Smooth muscle cell (in vitro differentiated cells): ENCODE results near the gene ENTPD5. TPM values are rescaled to one million over a fixed set of nuclear protein-coding genes. Genes with fewer than 3 reads are reported as not detected.
"Not testable (repeated sequence)": the region's sequence is repeated elsewhere in the genome, so short reads cannot be mapped to it uniquely, and the experiment has no call there.

ENCODE experiments used
- DNase-seq: peaks from one replicate; lab custom pipeline; 2025; ENCODE audit not compliant: unreplicated experiment; lab: John Stamatoyannopoulos, UW
- H2AFZ ChIP-seq: fragments of 200-600 bp; sonication (generic); 2 replicates; pipeline ENCODE4 v1.6.0; 2016; ENCODE audit warnings: antibody characterized with exemption, low read depth, mild to moderate bottlenecking
- H3F3A ChIP-seq: fragments of 200-600 bp; sonication (generic); 2 replicates; pipeline ENCODE4 v1.6.0; 2017; ENCODE audit warnings: antibody characterized with exemption, low read depth
- H3K27ac ChIP-seq: fragments of 200-600 bp; sonication (generic); 2 replicates; pipeline ENCODE4 v1.5.1; 2016; ENCODE audit warnings: low read depth, mild to moderate bottlenecking
- H3K27me3 ChIP-seq: fragments of 200-600 bp; sonication (generic); 2 replicates; pipeline ENCODE4 v1.6.1; 2016; ENCODE audit warnings: low read depth, mild to moderate bottlenecking
- H3K36me3 ChIP-seq: fragments of 200-600 bp; sonication (generic); 2 replicates; pipeline ENCODE4 v1.5.1; 2016; ENCODE audit warnings: low read depth
- H3K4me1 ChIP-seq: fragments of 200-600 bp; sonication (generic); 2 replicates; pipeline ENCODE4 v1.5.1; 2016; ENCODE audit warnings: low read depth
- H3K4me2 ChIP-seq: fragments of 200-600 bp; sonication (generic); 2 replicates; pipeline ENCODE4 v1.6.0; 2016; ENCODE audit warnings: mild to moderate bottlenecking
- H3K4me3 ChIP-seq: fragments of 200-600 bp; sonication (generic); 2 replicates; pipeline ENCODE4 v1.5.1; 2016; ENCODE audit warnings: mild to moderate bottlenecking
- H3K79me2 ChIP-seq: fragments of 200-600 bp; sonication (generic); 2 replicates; pipeline ENCODE4 v1.6.0; 2016; ENCODE audit warnings: low read depth, mild to moderate bottlenecking
- H3K9ac ChIP-seq: fragments of 200-600 bp; sonication (generic); 2 replicates; pipeline ENCODE4 v1.6.0; 2016; ENCODE audit warnings: low read depth
- H3K9me3 ChIP-seq: fragments of 200-600 bp; sonication (generic); replicated peaks from 2 replicates; pipeline ENCODE4 v1.5.1; 2016; ENCODE audit warnings: low read depth
- H4K20me1 ChIP-seq: fragments of 200-600 bp; sonication (generic); 2 replicates; pipeline ENCODE4 v1.6.0; 2016; ENCODE audit warnings: low read depth
- CTCF ChIP-seq: fragments of 200-600 bp; sonication (generic); IDR thresholded peaks from 2 replicates; pipeline ENCODE4 v1.5.1; 2017; ENCODE audit warnings: borderline replicate concordance, mild to moderate bottlenecking, antibody characterized with exemption; ENCODE audit not compliant: insufficient read depth, poor library complexity, severe bottlenecking
- WGBS: methylation state at CpG from one replicate; pipeline ENCODE4 v1.1.7; 2016; ENCODE audit warnings: low lambda C conversion rate; 5-methylcytosine and 5-hydroxymethylcytosine counted together
- polyA plus RNA-seq: library from polyadenylated mRNA; unstranded; fragments of >200 nt; fragmentation: Nextera tagmentation; extraction: Ambion mirVana; gene quantifications from 2 replicates; pipeline ENCODE4 v1.2.1, GENCODE V29; 2016
- total RNA-seq: library from RNA; depleted of rRNA; stranded (reverse); fragments of >200 nt; gene quantifications from 2 replicates; pipeline ENCODE4 v1.2.3, GENCODE V29; 2014

ENTPD5 gene
- total and polyA plus RNA-seq, 2 experiments from 2014 or later = 9.1 to 9.8 TPM

GRCh38 chr14:73935666-73936065, 83.4 kb downstream of the ENTPD5 start:
- no peak overlapping the region for H3K4me2 ChIP-seq
- peaks cover 3% of the 10 kb centered on the region for H4K20me1 ChIP-seq
- H3K4me3 ChIP-seq = no peak overlapping the region
- H3K9ac ChIP-seq = no peak overlapping the region
- H3K4me1 ChIP-seq = no peaks in the 10 kb centered on the region
- DNase-seq = no peak
- no peaks in the 10 kb centered on the region for H3K79me2 ChIP-seq
- 98% methylated on average over 2 of the region's 2 CpGs for WGBS
- no peak overlapping the region for H3K27ac ChIP-seq
- no peaks in the 10 kb centered on the region for H3K27me3 ChIP-seq
- peak; percentile 25 for TF ChIP-seq CTCF
- H2AFZ ChIP-seq = no peak overlapping the region
- H3K9me3 ChIP-seq = no peaks in the 10 kb centered on the region
- peaks cover 11% of the 10 kb centered on the region for H3F3A ChIP-seq
- H3K36me3 ChIP-seq = peaks cover 25% of the 10 kb centered on the region

- TF ChIP-seq CTCF = no peak
- peaks cover 30% of the 10 kb centered on the region for H4K20me1 ChIP-seq
- H3K4me3 ChIP-seq = no peak overlapping the region
- H3K36me3 ChIP-seq = peaks cover 25% of the 10 kb centered on the region
- H3F3A ChIP-seq = no peaks in the 10 kb centered on the region
- no peaks in the 10 kb centered on the region for H3K4me1 ChIP-seq
- H3K27me3 ChIP-seq = no peaks in the 10 kb centered on the region
- no peaks in the 10 kb centered on the region for H3K79me2 ChIP-seq
- no peak overlapping the region for H3K27ac ChIP-seq
- no peaks in the 10 kb centered on the region for H3K9me3 ChIP-seq
- 96% methylated on average over 5 of the region's 5 CpGs for WGBS
- no peak for DNase-seq
- no peak overlapping the region for H3K9ac ChIP-seq
- no peak overlapping the region for H2AFZ ChIP-seq
- no peak overlapping the region for H3K4me2 ChIP-seq
These were observed 94.8 kb downstream of the ENTPD5 start for GRCh38 chr14:73924337-73924736.

- H3F3A ChIP-seq, H3K27ac ChIP-seq, DNase-seq, H3K4me3 ChIP-seq, H3K9me3 ChIP-seq, H3K4me2 ChIP-seq, H3K4me1 ChIP-seq, H3K27me3 ChIP-seq, H3K9ac ChIP-seq, H2AFZ ChIP-seq: not testable (repeated sequence)
- peaks cover 18% of the 10 kb centered on the region for H3K36me3 ChIP-seq
- 97% methylated on average over 2 of the region's 2 CpGs for WGBS
- peaks cover 54% of the 10 kb centered on the region for H4K20me1 ChIP-seq
- H3K79me2 ChIP-seq = peaks cover 13% of the 10 kb centered on the region
These were observed 99.6 kb downstream of the ENTPD5 start for GRCh38 chr14:73919457-73919856.

- H3K27ac ChIP-seq = no peak overlapping the region
- no peak overlapping the region for H2AFZ ChIP-seq
- no peaks in the 10 kb centered on the region for H3K27me3 ChIP-seq
- no peak overlapping the region for H3K4me3 ChIP-seq
- no peaks in the 10 kb centered on the region for H3K4me1 ChIP-seq
- H3K9ac ChIP-seq = no peak overlapping the region
- no peak overlapping the region for H3K4me2 ChIP-seq
- peaks cover 6% of the 10 kb centered on the region for H3K36me3 ChIP-seq
- H3K79me2 ChIP-seq = peaks cover 16% of the 10 kb centered on the region
- DNase-seq = no peak
- WGBS = 95% methylated on average over 6 of the region's 6 CpGs
- peaks cover 75% of the 10 kb centered on the region for H4K20me1 ChIP-seq
- H3F3A ChIP-seq = no peaks in the 10 kb centered on the region
- TF ChIP-seq CTCF = no peak
- H3K9me3 ChIP-seq = no peaks in the 10 kb centered on the region
These were observed 102.8 kb downstream of the ENTPD5 start for GRCh38 chr14:73916324-73916723.
